GM19043 (cell line): ENCODE measurements around the gene SYT15.

Experiments used
- ATAC-seq: cut with Tn5 transposase; IDR thresholded peaks from one replicate; pipeline ENCODE4 v1.9.1; 2021; ENCODE audit warnings: low read depth; ENCODE audit not compliant: unreplicated experiment

The SYT15 gene

GRCh38 chr10:46544989-46545791 is 33.7 kb upstream of the SYT15 start:
- no peak for ATAC-seq

- ATAC-seq, result no peak
Measured at GRCh38 chr10:46545861-46546590, 32.9 kb upstream of the SYT15 start.

DNA sequence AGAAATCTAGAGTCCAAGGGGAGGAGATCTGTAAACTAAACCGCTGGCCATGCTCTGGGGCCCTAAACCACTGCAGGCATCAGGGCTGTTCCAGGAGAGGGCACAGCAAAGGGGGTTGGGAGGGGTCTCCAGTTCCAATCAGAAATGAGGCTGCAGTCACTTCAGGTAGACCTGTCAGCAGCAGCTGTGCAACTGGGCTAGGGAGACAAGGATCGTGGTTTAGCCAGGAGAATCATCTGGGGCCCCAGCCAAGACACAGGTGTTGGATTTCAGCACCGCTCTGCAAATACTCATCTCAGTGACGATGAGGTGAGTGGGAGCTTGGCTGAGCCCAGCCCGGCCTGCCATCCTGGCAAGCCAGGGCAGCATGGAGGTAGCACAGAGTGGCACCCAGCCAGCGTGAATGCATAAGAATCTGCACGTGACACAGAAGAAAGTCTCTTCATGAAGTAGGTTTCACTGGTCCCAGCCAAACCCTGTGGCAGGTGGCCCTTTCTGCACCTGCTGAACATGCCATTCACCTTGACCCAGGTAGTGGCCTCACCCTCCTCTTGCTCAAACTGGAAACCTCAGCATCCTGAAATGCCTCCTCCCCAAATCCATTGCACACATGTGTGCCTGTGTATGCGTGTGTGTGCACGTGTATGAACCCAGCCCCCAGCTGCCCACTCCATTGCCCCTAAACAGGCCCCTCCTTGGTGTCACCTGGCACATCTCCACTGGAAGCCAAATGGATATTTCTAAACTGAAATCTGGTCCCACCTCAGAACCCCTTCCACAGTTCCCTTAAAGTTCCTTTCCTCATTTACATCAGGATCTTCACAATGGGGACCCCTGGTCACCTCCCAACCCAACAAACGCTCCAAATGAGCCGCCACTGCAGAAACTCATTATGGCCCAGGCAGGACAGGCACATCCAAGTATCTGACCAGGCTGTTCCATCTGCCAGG is 32.1 kb upstream of the SYT15 start:
- ATAC-seq, result no peak

DNA sequence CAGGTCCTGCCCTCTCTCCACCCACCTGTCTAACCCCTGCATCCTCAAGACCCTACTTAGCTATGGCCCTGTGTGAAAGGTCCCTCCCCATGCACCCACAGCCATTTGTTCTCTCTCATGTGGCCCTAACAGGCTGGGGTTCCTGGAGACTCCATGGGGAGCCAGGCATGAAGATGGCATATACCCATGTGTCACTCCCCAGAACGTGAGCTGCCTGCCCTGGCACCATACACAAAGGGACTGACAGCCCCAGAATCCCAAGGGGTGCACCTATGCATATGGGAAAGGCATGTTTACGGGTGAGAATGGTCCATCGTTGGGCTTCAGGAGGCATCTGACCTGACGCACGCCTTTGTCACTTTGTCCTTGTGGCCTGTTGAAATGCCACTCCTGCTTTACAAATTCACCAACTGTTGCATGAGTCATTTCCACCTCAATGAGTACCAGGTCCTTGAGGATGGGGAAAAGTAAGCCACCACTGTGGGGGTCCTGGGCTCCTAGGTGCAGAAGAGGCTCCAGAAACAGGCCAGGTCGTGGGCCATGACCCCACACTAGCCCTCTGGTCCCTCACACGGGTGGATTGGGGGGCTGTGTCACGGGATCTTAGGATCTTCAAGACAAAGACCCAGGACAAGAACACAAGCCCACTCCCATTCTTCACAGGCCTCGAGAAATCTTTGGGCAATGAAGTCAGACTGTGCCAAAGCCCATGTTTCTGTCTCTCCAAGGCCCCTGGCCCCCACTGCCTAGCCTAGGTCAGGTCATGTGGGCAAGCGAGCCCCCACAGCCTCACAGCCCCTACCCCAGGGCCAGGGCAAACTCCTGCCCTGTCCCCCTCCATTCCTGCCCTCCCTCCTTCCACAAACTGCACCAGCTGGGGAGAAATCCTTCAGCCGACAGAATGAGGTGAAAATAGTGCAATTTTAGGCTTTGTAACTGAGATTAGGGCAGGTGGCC is 31.1 kb upstream of the SYT15 start:
- no peak for ATAC-seq

DNA sequence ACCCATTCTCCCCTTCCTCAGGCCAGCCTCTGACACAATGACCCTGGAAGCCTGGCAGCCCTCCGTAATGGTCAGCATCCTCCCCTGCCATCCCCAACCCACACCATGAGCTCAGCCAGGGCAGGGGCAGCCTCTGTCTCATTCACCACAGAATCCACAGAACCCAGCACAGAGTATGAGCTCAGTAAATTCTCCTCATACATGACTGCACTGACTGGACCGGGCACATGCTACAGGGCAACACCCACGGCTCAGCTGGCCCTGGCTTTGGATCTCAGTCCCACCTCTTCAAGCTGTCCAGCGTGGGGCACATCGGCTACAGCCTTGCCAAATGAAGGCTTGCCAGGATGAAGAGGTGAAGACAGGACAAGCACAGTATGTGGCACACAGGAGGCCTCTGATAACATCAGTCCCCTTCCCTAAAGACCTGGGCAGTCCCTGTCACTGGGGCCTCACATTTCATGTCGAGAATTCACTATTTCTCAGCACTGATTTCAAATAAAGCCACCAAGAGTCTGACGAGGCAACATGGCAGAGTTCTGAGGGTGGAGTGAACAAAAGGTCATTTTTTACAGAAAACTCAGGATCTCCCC is 30.3 kb upstream of the SYT15 start:
- no peak for ATAC-seq

GRCh38 chr10:46549171-46550075 is 29.5 kb upstream of the SYT15 start:
- ATAC-seq, result no peak

- ATAC-seq, result no peak
Measured at GRCh38 chr10:46550076-46550790, 28.7 kb upstream of the SYT15 start.

DNA sequence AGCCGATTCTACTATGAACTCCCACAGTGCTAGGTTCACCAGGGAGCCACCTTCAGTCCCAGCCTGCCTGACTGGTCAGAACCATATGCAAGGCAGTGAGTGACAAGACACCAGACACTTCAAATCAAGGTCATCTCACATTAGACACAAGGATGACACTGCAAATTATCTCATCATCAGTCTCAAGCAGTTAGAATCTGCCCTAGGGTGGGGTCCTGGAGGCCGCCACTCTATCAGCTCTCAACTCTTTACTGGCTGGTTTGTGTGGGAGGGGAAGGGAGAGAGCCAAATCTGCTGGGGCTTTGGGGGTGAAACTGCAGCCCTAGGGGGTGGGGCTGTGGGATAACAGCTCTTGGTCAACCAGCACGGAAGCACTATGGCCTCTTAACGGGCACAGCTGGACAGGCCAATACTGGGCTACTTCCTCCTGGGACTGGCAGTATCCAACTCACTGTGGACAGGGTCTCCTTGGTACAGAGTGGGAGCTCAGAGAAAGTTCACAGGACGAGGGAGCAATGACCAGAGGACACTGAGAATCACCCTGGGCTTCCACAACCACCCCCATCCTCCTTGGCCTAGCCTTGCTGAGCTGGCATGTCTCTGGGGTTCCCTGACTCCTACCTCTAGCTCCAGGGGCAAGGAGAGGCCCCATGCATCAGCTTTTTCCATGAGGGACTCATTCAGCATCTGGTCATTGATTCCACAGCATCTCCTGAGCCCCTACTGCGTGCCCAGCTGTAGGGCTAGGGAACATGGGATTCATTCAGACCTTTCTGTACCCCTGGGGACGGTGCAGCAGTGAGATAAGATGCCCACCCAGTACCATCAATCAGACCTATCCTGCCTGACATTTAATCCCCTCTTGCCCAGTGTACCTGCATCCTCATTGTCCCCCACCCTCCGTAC is 27.9 kb upstream of the SYT15 start:
- ATAC-seq, result no peak

GRCh38 chr10:46551701-46552525 is 27.0 kb upstream of the SYT15 start:
- no peak for ATAC-seq

DNA sequence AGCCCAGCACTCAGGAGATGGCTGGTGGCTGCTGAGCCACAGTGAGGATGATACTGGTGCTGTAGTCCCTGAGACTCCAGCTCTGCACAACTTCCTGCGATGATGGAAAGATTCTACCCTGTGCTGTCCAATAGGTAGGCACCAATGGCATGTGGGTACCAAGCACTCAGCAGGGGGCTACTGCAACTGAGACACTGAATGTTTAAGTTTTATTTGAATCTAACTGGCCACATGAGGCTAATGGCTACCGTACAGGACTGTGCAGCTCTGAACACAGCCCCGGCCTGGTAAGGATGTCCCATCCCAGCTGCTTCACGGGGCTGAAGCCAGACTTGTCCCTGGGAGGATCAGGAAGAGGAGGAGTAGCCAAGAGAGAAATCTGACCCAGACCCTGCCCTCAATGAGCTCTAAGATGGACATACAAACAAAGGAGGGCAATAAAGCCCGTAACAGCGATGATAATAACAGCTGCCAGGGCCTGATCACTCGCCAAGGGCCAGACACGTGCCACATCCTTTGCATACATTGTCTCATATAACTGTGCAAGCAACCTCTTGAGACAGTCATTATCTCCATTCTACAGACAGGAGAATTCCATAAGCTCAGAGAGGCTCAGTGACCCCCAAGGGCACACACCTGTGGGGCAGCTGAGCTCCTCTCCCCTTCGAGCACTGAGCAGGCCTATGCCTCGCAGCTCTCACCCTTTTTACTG is 26.2 kb upstream of the SYT15 start:
- ATAC-seq, result no peak

DNA sequence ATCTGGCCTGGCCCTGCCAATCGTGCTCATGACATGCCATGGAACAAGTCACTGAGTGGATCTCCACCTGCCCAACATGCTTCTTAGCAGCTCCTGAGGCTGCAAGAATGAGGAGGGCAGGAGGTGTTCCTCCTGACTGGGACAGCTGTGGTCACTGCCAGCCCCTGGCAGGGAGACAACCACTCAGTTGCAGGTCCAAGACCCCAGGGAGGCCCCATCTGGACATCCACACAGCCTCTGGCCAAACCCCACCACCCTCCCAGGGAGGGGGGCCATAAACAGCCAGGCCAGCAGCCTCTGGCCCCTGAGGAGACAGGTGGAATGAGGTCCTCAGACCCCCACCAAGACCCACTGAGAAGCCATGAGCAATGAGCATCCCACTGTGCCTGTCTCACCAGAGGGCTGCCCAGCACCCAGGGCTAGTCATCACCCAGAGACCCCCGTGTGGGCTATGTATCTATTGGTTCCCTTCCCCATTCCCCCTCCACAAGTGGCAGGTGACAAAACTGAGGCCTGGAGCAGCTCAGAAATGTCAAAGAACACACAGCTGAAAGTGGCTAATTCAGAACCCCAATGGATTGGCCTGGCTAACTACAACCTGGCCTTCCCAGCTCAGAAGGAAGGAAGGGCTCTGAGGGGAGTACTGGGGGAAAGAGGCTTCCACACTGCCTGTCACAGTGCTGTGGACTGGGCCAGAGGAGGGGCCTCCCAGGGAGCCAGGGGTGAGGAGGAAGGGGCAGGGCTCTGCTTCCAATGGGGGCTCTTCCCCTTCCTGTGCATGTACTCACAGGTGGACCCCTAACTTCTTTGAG is 25.5 kb upstream of the SYT15 start:
- no peak for ATAC-seq

- no peak for ATAC-seq
Measured at GRCh38 chr10:46554166-46554781, 24.7 kb upstream of the SYT15 start.

DNA sequence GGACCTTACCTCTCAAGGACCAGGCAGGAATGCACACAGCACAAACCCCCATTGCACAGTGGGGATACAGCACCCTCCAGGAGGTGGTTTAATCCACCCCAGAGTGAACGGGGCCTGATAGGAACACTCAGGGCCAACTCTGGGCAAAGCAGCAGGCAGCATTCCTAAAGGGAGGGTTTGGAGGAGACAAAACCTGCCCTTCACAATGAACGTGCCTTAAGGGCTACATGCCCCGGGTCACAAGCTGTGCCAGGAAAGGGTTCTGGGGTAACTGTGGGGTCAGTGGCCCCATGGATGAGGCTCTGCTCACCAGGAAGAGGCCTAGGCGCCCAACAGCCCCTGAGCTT is 23.6 kb upstream of the SYT15 start:
- ATAC-seq, result no peak
